NCI-H1092 (cell line): ENCODE results near the gene WNK1.

Source experiments
- DNase-seq: peaks from one replicate; lab custom pipeline; 2025; lab: John Stamatoyannopoulos, UW

The WNK1 gene

GRCh38 chr12:951176-951575, 198.8 kb downstream of the WNK1 start:
- no peak for DNase-seq

- no peak for DNase-seq
Observed at GRCh38 chr12:953776-954175, 201.4 kb downstream of the WNK1 start.

- DNase-seq = no peak
Observed at GRCh38 chr12:954741-955140, 202.4 kb downstream of the WNK1 start.

GRCh38 chr12:955939-956338, 203.6 kb downstream of the WNK1 start:
- DNase-seq = no peak

GRCh38 chr12:958588-959123, 206.3 kb downstream of the WNK1 start:
- no peak for DNase-seq
